H9 (cell line): ENCODE data around the gene ETV6. TPM values are rescaled to one million over a fixed set of nuclear protein-coding genes. Genes with fewer than 3 reads are reported as not detected.

Experiments used
- DNase-seq: peaks from one replicate; pipeline ENCODE4 v3.0.0-alpha.2; 2017
- H2AFZ ChIP-seq: one replicate; pipeline ENCODE4 v1.6.1; 2013; ENCODE audit warnings: mild to moderate bottlenecking, low read length, control low read depth, moderate library complexity
- H2AK5ac ChIP-seq: 2 replicates; pipeline ENCODE4 v1.6.1; 2013; ENCODE audit warnings: low read length, control low read depth, mixed read lengths; ENCODE audit not compliant: insufficient read length
- H2BK120ac ChIP-seq: one replicate; pipeline ENCODE4 v1.6.1; 2013; ENCODE audit warnings: low read depth, mild to moderate bottlenecking, low read length, control low read depth, inconsistent platforms; ENCODE audit not compliant: poor library complexity, severe bottlenecking
- H2BK12ac ChIP-seq: 2 replicates; pipeline ENCODE4 v1.6.1; 2013; ENCODE audit warnings: low read length, control low read depth, mixed read lengths, low read depth; ENCODE audit not compliant: insufficient read length
- H2BK15ac ChIP-seq: 2 replicates; pipeline ENCODE4 v1.6.1; 2013; ENCODE audit warnings: low read depth, low read length, control low read depth
- H2BK20ac ChIP-seq: one replicate; pipeline ENCODE4 v1.6.1; 2013; ENCODE audit warnings: low read depth, mild to moderate bottlenecking, low read length, control low read depth, inconsistent platforms; ENCODE audit not compliant: poor library complexity, severe bottlenecking
- H2BK5ac ChIP-seq: 2 replicates; pipeline ENCODE4 v1.6.1; 2013; ENCODE audit warnings: low read length, control low read depth, mixed read lengths; ENCODE audit not compliant: insufficient read length
- H3K14ac ChIP-seq: 2 replicates; pipeline ENCODE4 v1.6.1; 2013; ENCODE audit warnings: low read length, control low read depth; ENCODE audit not compliant: insufficient read depth
- H3K18ac ChIP-seq: 2 replicates; pipeline ENCODE4 v1.6.1; 2013; ENCODE audit warnings: low read depth, mild to moderate bottlenecking, mixed read lengths, low read length, control low read depth; ENCODE audit not compliant: insufficient read length
- H3K23ac ChIP-seq: 2 replicates; pipeline ENCODE4 v1.6.1; 2013; ENCODE audit warnings: low read length, control low read depth, mixed read lengths, low read depth; ENCODE audit not compliant: insufficient read length
- H3K23me2 ChIP-seq: 2 replicates; pipeline ENCODE4 v1.6.1; 2013; ENCODE audit warnings: low read depth, mild to moderate bottlenecking, mixed read lengths, low read length, control low read depth; ENCODE audit not compliant: insufficient read length, poor library complexity, severe bottlenecking
- H3K27ac ChIP-seq: 2 replicates; pipeline ENCODE4 v1.5.1; 2013; ENCODE audit warnings: low read length, control low read depth, mixed read lengths, low read depth; ENCODE audit not compliant: insufficient read length
- H3K27me3 ChIP-seq: 2 replicates; pipeline ENCODE4 v1.6.1; 2013; ENCODE audit warnings: low read length, control low read depth, inconsistent platforms; ENCODE audit not compliant: insufficient read depth
- H3K4ac ChIP-seq: 2 replicates; pipeline ENCODE4 v1.6.1; 2013; ENCODE audit warnings: low read depth, mild to moderate bottlenecking, control low read depth, inconsistent platforms, low read length, moderate library complexity
- H3K4me1 ChIP-seq: 2 replicates; pipeline ENCODE4 v1.6.1; 2013; ENCODE audit warnings: low read length, control low read depth, inconsistent platforms; ENCODE audit not compliant: insufficient read depth
- H3K4me2 ChIP-seq: 2 replicates; pipeline ENCODE4 v1.6.1; 2013; ENCODE audit warnings: low read length, control low read depth, mixed read lengths; ENCODE audit not compliant: insufficient read length, insufficient read depth
- H3K56ac ChIP-seq: 2 replicates; pipeline ENCODE4 v1.6.1; 2013; ENCODE audit warnings: low read depth, mild to moderate bottlenecking, mixed read lengths, low read length, control low read depth; ENCODE audit not compliant: insufficient read length
- H3K79me1 ChIP-seq: 2 replicates; pipeline ENCODE4 v1.6.1; 2013; ENCODE audit warnings: low read depth, mild to moderate bottlenecking, moderate library complexity, low read length, control low read depth, inconsistent platforms; ENCODE audit not compliant: insufficient read depth, poor library complexity, severe bottlenecking
- H3K79me2 ChIP-seq: 2 replicates; pipeline ENCODE4 v1.6.1; 2013; ENCODE audit warnings: low read length, control low read depth, inconsistent platforms; ENCODE audit not compliant: insufficient read depth
- H3K9ac ChIP-seq: 2 replicates; pipeline ENCODE4 v1.6.1; 2013; ENCODE audit warnings: low read length, control low read depth, mixed read lengths; ENCODE audit not compliant: insufficient read length; ENCODE audit errors: extremely low read depth
- H3K9me3 ChIP-seq: one replicate; pipeline ENCODE4 v1.6.1; 2013; ENCODE audit warnings: low read depth, low read length, inconsistent platforms; ENCODE audit not compliant: control insufficient read depth
- H3T11ph ChIP-seq: one replicate; pipeline ENCODE4 v1.6.1; 2013; ENCODE audit warnings: mild to moderate bottlenecking, low read length, control low read depth, inconsistent platforms
- H4K20me1 ChIP-seq: one replicate; pipeline ENCODE4 v1.6.1; 2013; ENCODE audit not compliant: control insufficient read depth, insufficient read length, insufficient read depth
- H4K5ac ChIP-seq: 2 replicates; pipeline ENCODE4 v1.6.1; 2013; ENCODE audit warnings: low read depth, mild to moderate bottlenecking, mixed read lengths, low read length, control low read depth; ENCODE audit not compliant: insufficient read length
- H4K8ac ChIP-seq: replicated peaks from 2 replicates; pipeline ENCODE4 v1.6.1; 2013; ENCODE audit warnings: low read length, control low read depth, mixed read lengths, low read depth; ENCODE audit not compliant: insufficient read length
- H4K91ac ChIP-seq: 2 replicates; pipeline ENCODE4 v1.6.1; 2013; ENCODE audit warnings: low read depth, mild to moderate bottlenecking, moderate library complexity, mixed read lengths, low read length, control low read depth; ENCODE audit not compliant: insufficient read length
- H3K27ac Mint-ChIP-seq, 3 experiments: 2 replicates in 2 of 3; 3 replicates in 1 of 3; pipeline ENCODE4 v1.8.0; 2020 to 2021; ENCODE audit warnings: mixed read lengths in 3 of 3, mild to moderate bottlenecking in 1 of 3, moderate library complexity in 1 of 3
- H3K27me3 Mint-ChIP-seq: 2 replicates; pipeline ENCODE4 v1.8.0; 2021; ENCODE audit warnings: low read depth, mild to moderate bottlenecking, moderate library complexity, mixed read lengths
- H3K36me3 Mint-ChIP-seq, 3 experiments: 2 replicates in 2 of 3; 3 replicates in 1 of 3; pipeline ENCODE4 v1.8.0; 2020 to 2021; ENCODE audit warnings: low read depth in 3 of 3, mixed read lengths in 3 of 3; ENCODE audit not compliant: insufficient read depth in 1 of 3
- H3K4me1 Mint-ChIP-seq, 2 experiments: 2 replicates each; pipeline ENCODE4 v1.8.0; 2020; ENCODE audit warnings: mixed read lengths in 2 of 2
- H3K4me3 Mint-ChIP-seq, 2 experiments: 2 replicates in 1 of 2; 3 replicates in 1 of 2; pipeline ENCODE4 v1.8.0; 2020 to 2021; ENCODE audit warnings: mild to moderate bottlenecking in 2 of 2, mixed read lengths in 2 of 2, moderate library complexity in 1 of 2
- H3K9me3 Mint-ChIP-seq, 2 experiments: 2 replicates in 1 of 2; 3 replicates in 1 of 2; pipeline ENCODE4 v1.8.0; 2020; ENCODE audit warnings: mild to moderate bottlenecking in 2 of 2, mixed read lengths in 2 of 2, moderate library complexity in 1 of 2
- WGBS: extraction: QIAGEN DNeasy Blood & Tissue Kit; methylation state at CpG from one replicate; pipeline ENCODE4 v1.1.7; 2013; ENCODE audit warnings: missing lambda C conversion rate, low lambda C conversion rate, mixed read lengths; ENCODE audit not compliant: insufficient read length; ENCODE audit errors: extremely low coverage; 5-methylcytosine and 5-hydroxymethylcytosine counted together
- total RNA-seq: library from RNA; stranded (reverse); gene quantifications from 2 replicates; pipeline ENCODE4 v1.2.1, GENCODE V29; 2021
- TF ChIP-seq, protein P1 (sequence below): fragments of 200-600 bp; sonication (generic); conservative IDR thresholded peaks from 3 replicates; pipeline ENCODE4 v1.8.0; 2021; ENCODE audit warnings: antibody characterized with exemption, mild to moderate bottlenecking

ETV6 gene
- total RNA-seq, 1 experiment from 2014 or later: 28.7 TPM

- no peak overlapping the region for H4K91ac ChIP-seq
- H3K56ac ChIP-seq: no peak overlapping the region
- H3K79me1 ChIP-seq: no peaks in the 10 kb centered on the region
- H3K9me3 Mint-ChIP-seq: no peaks in the 10 kb centered on the region
- H2AFZ ChIP-seq: no peak overlapping the region
- H2BK120ac ChIP-seq: no peak overlapping the region
- H4K5ac ChIP-seq: no peak overlapping the region
- no peaks in the 10 kb centered on the region for H3K23me2 ChIP-seq
- TF ChIP-seq, protein P1, sequence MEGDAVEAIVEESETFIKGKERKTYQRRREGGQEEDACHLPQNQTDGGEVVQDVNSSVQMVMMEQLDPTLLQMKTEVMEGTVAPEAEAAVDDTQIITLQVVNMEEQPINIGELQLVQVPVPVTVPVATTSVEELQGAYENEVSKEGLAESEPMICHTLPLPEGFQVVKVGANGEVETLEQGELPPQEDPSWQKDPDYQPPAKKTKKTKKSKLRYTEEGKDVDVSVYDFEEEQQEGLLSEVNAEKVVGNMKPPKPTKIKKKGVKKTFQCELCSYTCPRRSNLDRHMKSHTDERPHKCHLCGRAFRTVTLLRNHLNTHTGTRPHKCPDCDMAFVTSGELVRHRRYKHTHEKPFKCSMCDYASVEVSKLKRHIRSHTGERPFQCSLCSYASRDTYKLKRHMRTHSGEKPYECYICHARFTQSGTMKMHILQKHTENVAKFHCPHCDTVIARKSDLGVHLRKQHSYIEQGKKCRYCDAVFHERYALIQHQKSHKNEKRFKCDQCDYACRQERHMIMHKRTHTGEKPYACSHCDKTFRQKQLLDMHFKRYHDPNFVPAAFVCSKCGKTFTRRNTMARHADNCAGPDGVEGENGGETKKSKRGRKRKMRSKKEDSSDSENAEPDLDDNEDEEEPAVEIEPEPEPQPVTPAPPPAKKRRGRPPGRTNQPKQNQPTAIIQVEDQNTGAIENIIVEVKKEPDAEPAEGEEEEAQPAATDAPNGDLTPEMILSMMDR: no peak
- H3K4me1 Mint-ChIP-seq: peaks cover 23 to 29% of the 10 kb centered on the region in 2 experiments
- H3K14ac ChIP-seq: no peak overlapping the region
- H3K4ac ChIP-seq: no peak overlapping the region
- H3K23ac ChIP-seq: no peak overlapping the region
- H3K27me3 ChIP-seq: no peaks in the 10 kb centered on the region
- H3K27ac Mint-ChIP-seq: no peak overlapping the region
- H3K4me2 ChIP-seq: no peak overlapping the region
- no peak overlapping the region for H2AK5ac ChIP-seq
- no peak overlapping the region for H3T11ph ChIP-seq
- H3K27ac ChIP-seq: no peak overlapping the region
- no peak overlapping the region for H3K9ac ChIP-seq
- H2BK20ac ChIP-seq: no peak overlapping the region
- H3K9me3 ChIP-seq: no peaks in the 10 kb centered on the region
- no peak overlapping the region for H2BK5ac ChIP-seq
- peaks cover 10% of the 10 kb centered on the region; the same call in 1 of the 2 replicates for H3K4me1 ChIP-seq
- H2BK15ac ChIP-seq: no peak overlapping the region
- WGBS: no CpG with 5 or more reads among the region's 4 CpGs
- no peaks in the 10 kb centered on the region for H4K20me1 ChIP-seq
- no peaks in the 10 kb centered on the region for H3K27me3 Mint-ChIP-seq
- no peak overlapping the region for H3K18ac ChIP-seq
- no peak overlapping the region for H3K4me3 Mint-ChIP-seq
- no peaks in the 10 kb centered on the region; the same call in 1 of the 2 replicates for H3K79me2 ChIP-seq
- no peak overlapping the region for H4K8ac ChIP-seq
- no peak overlapping the region for H2BK12ac ChIP-seq
- H3K36me3 Mint-ChIP-seq: peaks cover 0 to 7% (median 0%) of the 10 kb centered on the region in 3 experiments; a peak in 3 of 7 replicates
- no peak for DNase-seq
These were observed 66.1 kb downstream of the ETV6 start for GRCh38 chr12:11715621-11716020.
